ENCODE measurements around the gene SHKBP1.
A peak's percentile ranks its signal among the peaks of the same experiment; 100 is the strongest.

Gene SHKBP1

DNA sequence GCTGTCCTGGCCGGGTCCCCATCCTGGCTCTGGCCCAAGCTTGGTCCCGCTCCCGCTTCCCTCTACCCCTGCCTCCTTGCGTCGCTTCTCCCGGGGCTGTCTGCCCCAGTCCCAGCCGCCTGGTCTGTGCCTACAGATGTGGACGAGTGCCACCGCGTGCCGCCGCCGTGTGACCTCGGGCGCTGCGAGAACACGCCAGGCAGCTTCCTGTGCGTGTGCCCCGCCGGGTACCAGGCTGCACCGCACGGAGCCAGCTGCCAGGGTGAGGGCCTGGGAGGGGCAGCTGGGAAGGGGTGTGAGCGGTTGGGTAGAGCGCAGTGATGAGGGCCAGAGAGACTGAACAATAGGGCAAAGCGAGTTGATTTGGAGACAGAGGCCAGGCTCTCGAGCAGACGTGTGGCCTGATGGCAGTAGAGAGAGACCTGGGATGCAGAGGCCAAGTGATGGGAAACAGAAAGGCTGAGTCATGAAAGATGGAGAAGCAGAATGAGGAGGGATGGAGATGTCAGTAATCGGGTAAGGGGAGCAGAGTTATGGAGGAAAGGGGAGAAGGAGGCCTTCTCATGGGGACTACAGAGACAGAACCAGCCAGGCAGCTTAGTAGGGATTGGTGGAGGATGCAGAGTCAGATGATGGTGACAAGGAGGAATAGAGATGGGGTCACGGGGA is 33.9 kb downstream of the SHKBP1 start:
- no peak for DNase-seq (ENCODE audit: insufficient read length, low spot score)
- no peak for FAIRE-seq
- TF ChIP-seq CTCF (IDR thresholded peaks at IDR 0.05; ENCODE audit: insufficient read depth, missing control alignments), result no peak

DNA sequence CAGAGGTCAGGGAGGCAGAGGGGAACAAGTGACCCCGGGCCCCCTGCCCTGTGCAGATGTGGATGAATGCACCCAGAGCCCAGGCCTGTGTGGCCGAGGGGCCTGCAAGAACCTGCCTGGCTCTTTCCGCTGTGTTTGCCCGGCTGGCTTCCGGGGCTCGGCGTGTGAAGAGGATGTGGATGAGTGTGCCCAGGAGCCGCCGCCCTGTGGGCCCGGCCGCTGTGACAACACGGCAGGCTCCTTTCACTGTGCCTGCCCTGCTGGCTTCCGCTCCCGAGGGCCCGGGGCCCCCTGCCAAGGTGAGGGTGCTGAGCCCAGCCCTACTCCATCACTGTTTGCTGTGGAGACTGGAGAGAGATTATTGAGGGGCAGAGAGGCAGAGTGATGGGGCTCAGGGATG is 34.4 kb downstream of the SHKBP1 start:
- DNase-seq (ENCODE audit: insufficient read length, low spot score) (no peak), FAIRE-seq (no peak)
- TF ChIP-seq CTCF (IDR thresholded peaks at IDR 0.05; ENCODE audit: insufficient read depth, missing control alignments), result no peak

- no peak for DNase-seq (ENCODE audit: insufficient read length, low spot score)
- TF ChIP-seq CTCF (IDR thresholded peaks at IDR 0.05; ENCODE audit: insufficient read depth, missing control alignments), result no peak
- FAIRE-seq, result no peak
Measured at GRCh38 chr19:40611900-40612698, 35.4 kb downstream of the SHKBP1 start.

DNA sequence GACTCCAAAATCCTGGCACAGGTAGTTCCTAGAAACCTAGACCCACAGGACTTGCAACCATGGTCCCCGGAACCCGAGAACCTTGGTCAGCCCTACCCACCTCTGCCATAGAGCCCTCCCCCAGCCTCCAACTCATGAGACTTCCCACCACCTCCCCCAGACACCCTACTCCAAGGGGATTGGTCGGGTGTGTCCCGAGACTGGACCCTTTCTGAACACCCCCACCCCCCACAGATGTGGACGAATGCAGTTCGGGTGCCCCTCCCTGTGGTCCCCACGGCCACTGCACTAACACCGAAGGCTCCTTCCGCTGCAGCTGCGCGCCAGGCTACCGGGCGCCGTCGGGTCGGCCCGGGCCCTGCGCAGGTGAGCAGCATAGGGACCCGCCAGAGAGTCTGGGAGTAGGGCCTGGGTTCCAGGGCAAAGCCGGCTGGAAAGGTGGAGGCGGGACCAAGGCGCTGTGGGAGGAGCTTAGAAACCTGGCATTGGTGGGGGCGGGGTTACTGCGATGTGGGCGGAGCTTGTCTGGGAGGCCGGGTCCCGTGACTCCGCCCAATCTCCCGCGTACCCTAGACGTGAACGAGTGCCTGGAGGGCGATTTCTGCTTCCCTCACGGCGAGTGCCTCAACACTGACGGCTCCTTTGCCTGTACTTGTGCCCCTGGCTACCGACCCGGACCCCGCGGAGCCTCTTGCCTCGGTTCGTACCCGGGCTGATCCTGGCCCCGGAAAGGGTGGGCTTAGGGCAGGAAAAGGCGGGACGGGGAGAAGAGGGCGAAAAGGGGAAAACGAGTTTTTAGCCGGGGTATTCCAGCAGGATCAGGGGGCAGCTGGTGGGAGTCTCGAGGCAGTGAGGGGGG is 36.4 kb downstream of the SHKBP1 start:
- no peak for FAIRE-seq
- no peak for TF ChIP-seq CTCF (IDR thresholded peaks at IDR 0.05; ENCODE audit: insufficient read depth, missing control alignments)
- peak; percentile 94 for DNase-seq (ENCODE audit: insufficient read length, low spot score)

GRCh38 chr19:40613690-40614621 is 37.3 kb downstream of the SHKBP1 start:
- FAIRE-seq (no peak), DNase-seq (ENCODE audit: insufficient read length, low spot score) (peak; percentile 94)

More at GRCh38 chr19:40613690-40614621, 37.3 kb downstream of the SHKBP1 start:
- TF ChIP-seq CTCF (IDR thresholded peaks at IDR 0.05; ENCODE audit: insufficient read depth, missing control alignments), result no peak

All from D721Med (cell line).